TTC549 (cell line): Measurements from ENCODE around the gene CCR7.

Experiments
- FAIRE-seq: peaks from 2 replicates; lab custom pipeline; 2012; peaks lifted over from hg19 to GRCh38; lab: Jason Lieb, UNC

The CCR7 gene

GRCh38 chr17:40534371-40535189 is 30.7 kb downstream of the CCR7 start:
- FAIRE-seq, result no peak

- no peak for FAIRE-seq
These were observed 31.4 kb downstream of the CCR7 start for GRCh38 chr17:40533896-40534295.

- FAIRE-seq, result no peak
These were observed 32.6 kb downstream of the CCR7 start for GRCh38 chr17:40532520-40533253.

GRCh38 chr17:40531051-40531991 is 34.0 kb downstream of the CCR7 start:
- no peak for FAIRE-seq

GRCh38 chr17:40530531-40530994 is 34.7 kb downstream of the CCR7 start:
- no peak for FAIRE-seq

GRCh38 chr17:40529991-40530390 is 35.3 kb downstream of the CCR7 start:
- no peak for FAIRE-seq

- no peak for FAIRE-seq
These were observed 36.4 kb downstream of the CCR7 start for GRCh38 chr17:40528692-40529417.

- no peak for FAIRE-seq
These were observed 38.6 kb downstream of the CCR7 start for GRCh38 chr17:40526668-40527067.

GRCh38 chr17:40525294-40525693 is 40.0 kb downstream of the CCR7 start:
- no peak for FAIRE-seq

GRCh38 chr17:40524243-40524965 is 40.9 kb downstream of the CCR7 start:
- no peak for FAIRE-seq

- no peak for FAIRE-seq
These were observed 42.3 kb downstream of the CCR7 start for GRCh38 chr17:40522961-40523310.

- FAIRE-seq, result no peak
These were observed 42.9 kb downstream of the CCR7 start for GRCh38 chr17:40522250-40522960.

GRCh38 chr17:40520991-40521453 is 44.2 kb downstream of the CCR7 start:
- FAIRE-seq, result no peak

GRCh38 chr17:40519089-40519775 is 46.0 kb downstream of the CCR7 start:
- FAIRE-seq, result no peak

- no peak for FAIRE-seq
These were observed 46.7 kb downstream of the CCR7 start for GRCh38 chr17:40518401-40519088.

GRCh38 chr17:40517981-40518380 is 47.3 kb downstream of the CCR7 start:
- FAIRE-seq, result no peak

- FAIRE-seq, result no peak
These were observed 48.0 kb downstream of the CCR7 start for GRCh38 chr17:40517286-40517662.

GRCh38 chr17:40516581-40517285 is 48.5 kb downstream of the CCR7 start:
- no peak for FAIRE-seq
